PFSK-1 (cell line): ENCODE measurements around the gene SPDYE4.

Experiments
- POLR2AphosphoS5 ChIP-seq: IDR thresholded peaks from 2 replicates; pipeline ENCODE4 v1.6.1; 2012; ENCODE audit warnings: low read depth, mild to moderate bottlenecking, control low read depth, low read length, moderate library complexity
- REST ChIP-seq, 2 experiments: IDR thresholded peaks; 2 replicates each; pipeline versions ENCODE4 v1.6.1 to v1.8.0; 2011 to 2012; ENCODE audit warnings: low read depth in 2 of 2, low read length in 2 of 2, control low read depth in 1 of 2, inconsistent platforms in 1 of 2, mild to moderate bottlenecking in 1 of 2, moderate library complexity in 1 of 2; ENCODE audit not compliant: insufficient read depth in 1 of 2
- TAF1 ChIP-seq: IDR thresholded peaks from 2 replicates; pipeline ENCODE4 v1.6.1; 2012; ENCODE audit warnings: low read length, control low read depth, borderline replicate concordance; ENCODE audit not compliant: insufficient read depth

- no peak for TF ChIP-seq REST (IDR thresholded peaks at IDR 0.05; ENCODE audit: insufficient read depth in 1 of 2, low read depth in 2 of 2, low read length in 2 of 2)
- no peak for TF ChIP-seq TAF1
- no peak for TF ChIP-seq POLR2AphosphoS5
These were observed 3.7 kb upstream of the SPDYE4 start for GRCh38 chr17:8762012-8762411.
